Measurements from ENCODE around the gene ADORA3. TPM values are rescaled to one million over a fixed set of nuclear protein-coding genes. Genes with fewer than 3 reads are reported as not detected.

ADORA3 gene
- total and polyA plus RNA-seq, 2 donors (not counting 3 experiments of a cell fraction or from before 2014, with no cell fraction given), result 0.31 TPM; not detected in 1

DNA sequence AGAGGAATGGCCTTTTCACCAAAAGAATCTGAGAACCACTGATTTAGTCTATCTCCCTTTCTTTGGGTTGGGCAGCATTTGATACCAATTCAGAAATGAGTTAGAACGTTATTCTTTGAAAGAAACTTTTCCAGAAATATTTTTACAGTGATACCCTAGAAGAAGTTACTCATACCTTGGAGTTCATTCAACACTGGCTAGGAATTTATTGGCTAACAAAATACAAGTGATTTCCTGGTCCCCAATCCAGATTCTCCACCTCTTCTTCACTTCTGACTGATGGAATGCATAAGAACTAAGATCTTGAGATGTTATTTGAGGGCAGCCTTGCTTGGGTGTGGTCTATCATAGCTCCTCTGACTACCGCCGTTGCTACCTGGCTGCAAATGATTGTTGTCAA is 20.3 kb downstream of the ADORA3 start:
- no peaks in the 10 kb centered on the region for H3K9me1 ChIP-seq (replicated peaks; ENCODE audit: control insufficient read depth, extremely low read depth, insufficient read depth, low read length)
- no TSS peak for BruUV-seq (replicated peaks)
- ChIA-PET POLR2A (no interaction called here), CTCF (interaction anchor here (1.5 to 3.3 kb wide), 6 partner anchors 8 to 285 kb away, joined by 5 to 66 read pairs (median 56); no protein-coding TSS in a partner anchor)
- H3K27me3 ChIP-seq (ENCODE audit: control insufficient read depth in 2 of 2, insufficient read depth in 2 of 2, low read length in 2 of 2), result peaks cover 2 to 8% of the 10 kb centered on the region in 2 experiments
- no peaks in the 10 kb centered on the region for H3K4me1 ChIP-seq (ENCODE audit: control insufficient read depth, extremely low read depth, insufficient read depth, low read length)
- no peaks in the 10 kb centered on the region for H4K20me1 ChIP-seq (replicated peaks; ENCODE audit: control insufficient read depth, extremely low read depth, insufficient read depth, low read length)
- H3K9me3 ChIP-seq (replicated peaks; ENCODE audit: control insufficient read depth, insufficient read depth, low read length), result no peaks in the 10 kb centered on the region
- H3K4me3 ChIP-seq (replicated peaks in 1 of 3; ENCODE audit: insufficient read depth in 1 of 3, low read depth in 1 of 3, low read length in 3 of 3), result no peak overlapping the region
- no peak overlapping the region for H3K4me2 ChIP-seq (ENCODE audit: insufficient read depth, low read length)
- DNase-seq (ENCODE audit: low read depth, low spot score) (no peak), FAIRE-seq (no peak)
- H3K36me3 ChIP-seq (ENCODE audit: control insufficient read depth in 2 of 2, extremely low read depth in 1 of 2, insufficient read depth in 2 of 2, low read length in 2 of 2), result no peaks in the 10 kb centered on the region
- no peak overlapping the region for H3K9ac ChIP-seq (replicated peaks; ENCODE audit: extremely low read depth, insufficient read depth, low read length)
- no peak overlapping the region for H3K27ac ChIP-seq (ENCODE audit: insufficient read depth, low read depth, low read length)
- H3K79me2 ChIP-seq (ENCODE audit: control insufficient read depth, insufficient read depth, low read length), result no peaks in the 10 kb centered on the region
- no peak for TF ChIP-seq GATA2 (IDR thresholded peaks at IDR 0.05; ENCODE audit: insufficient read depth, insufficient read length, low read depth, low read length)
- no peak for TF ChIP-seq JUN (IDR thresholded peaks at IDR 0.05; ENCODE audit: borderline replicate concordance, insufficient read depth, insufficient read length, low read depth)
- no peak for TF ChIP-seq POLR2AphosphoS5 (IDR thresholded peaks at IDR 0.05; ENCODE audit: insufficient read depth, low read depth, low read length)
- TF ChIP-seq CTCF (IDR thresholded peaks at IDR 0.05; ENCODE audit: extremely low read depth in 1 of 2, insufficient read depth in 1 of 2, low read depth in 1 of 2, low read length in 2 of 2), result no peak
- no peak for TF ChIP-seq POLR2A (IDR thresholded peaks at IDR 0.05; ENCODE audit: low read depth, low read length)
- TF ChIP-seq MAX (IDR thresholded peaks at IDR 0.05; ENCODE audit: insufficient read depth, insufficient read length), result no peak
- TF ChIP-seq MYC (IDR thresholded peaks at IDR 0.05; ENCODE audit: low read depth, low read length), result no peak
- no peak for TF ChIP-seq EZH2 (IDR thresholded peaks at IDR 0.05; ENCODE audit: borderline replicate concordance, low read depth, low read length, severe bottlenecking)
- no peak for TF ChIP-seq FOS (IDR thresholded peaks at IDR 0.05; ENCODE audit: borderline replicate concordance, insufficient read depth, low read length)
- H2AFZ ChIP-seq (ENCODE audit: low read depth, low read length), result no peak overlapping the region
- intact Hi-C loops (cut with micrococcal nuclease) (loop anchor here (5.0 kb wide), 1 partner anchor 884 kb away; no protein-coding TSS in a partner anchor), dilution Hi-C loops (cut with MboI; ENCODE audit: extremely low pct_ligation_motif_present, low sequenced_read_pairs) (no loop called here)
